Cardiac septum (tissue), 1 donor: ENCODE results near the gene LHX2. TPM values are rescaled to one million over a fixed set of nuclear protein-coding genes. Genes with fewer than 3 reads are reported as not detected.

Experiments used
- DNase-seq: peaks from one replicate; pipeline ENCODE4 v3.0.0-alpha.2; 2020; ENCODE audit warnings: low spot score
- intact Hi-C: fragments of 100-400 bp; cut with DNase I; formaldehyde crosslinking; loops from one replicate; pipeline ENCODE4 v1.14.0; 2022
- total RNA-seq: library from RNA; stranded (reverse); fragmentation: NEBNext Ultra II Directional; extraction: Animal tissue kit (Norgen Biotek cat#: 25700); gene quantifications from one replicate; pipeline ENCODE4 v1.2.1, GENCODE V29; 2021
- donor health status: DM: no; HTN: no; CAD: no.

The LHX2 gene
- total RNA-seq, 1 donor from 2014 or later = 0.19 TPM

DNA sequence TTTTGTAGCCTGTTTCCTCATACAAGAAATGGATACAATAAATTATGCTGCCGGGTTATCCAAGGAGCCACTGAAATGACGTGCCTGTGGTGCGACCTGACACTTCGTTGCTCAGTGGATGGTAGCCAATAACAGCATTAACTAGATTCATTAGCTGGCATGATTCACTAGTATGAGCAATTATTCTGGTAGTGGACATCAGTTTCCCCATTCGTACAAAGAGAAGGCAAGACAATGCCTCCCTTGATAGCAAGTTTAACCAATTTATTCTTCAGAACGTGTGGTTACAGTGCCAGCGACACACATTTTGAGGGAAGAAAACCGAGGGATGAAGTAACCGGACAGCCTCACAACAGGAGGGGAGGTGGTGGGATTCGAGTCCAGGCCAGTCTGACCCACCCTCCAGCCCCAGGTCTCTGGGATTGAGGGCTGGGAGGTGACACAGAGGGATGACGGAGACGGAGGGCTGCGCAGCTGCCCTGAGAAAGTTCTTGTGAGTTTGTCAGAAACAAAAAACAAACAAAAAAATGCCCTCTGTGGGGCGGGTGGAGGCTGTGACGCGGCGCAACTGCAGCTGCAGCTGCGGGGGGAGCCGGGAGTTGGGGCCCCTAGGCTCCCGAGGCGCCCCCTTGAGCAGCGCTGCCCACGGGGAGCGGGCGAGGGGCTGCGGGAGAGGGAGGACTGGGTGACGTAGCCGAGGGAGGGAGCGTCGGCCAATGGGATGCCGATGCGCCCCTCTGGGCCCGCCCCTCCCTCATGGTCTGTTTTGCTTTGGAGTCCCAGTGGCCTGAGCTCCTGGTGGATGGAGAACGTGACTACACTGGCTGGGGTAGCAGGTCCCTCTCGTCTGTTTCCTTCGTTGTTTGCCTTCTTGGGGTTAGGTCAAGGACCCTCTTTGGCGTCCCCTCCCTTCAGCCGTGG is 10.9 kb downstream of the LHX2 start:
- DNase-seq = no peak
- intact Hi-C loops = no loop called here

DNA sequence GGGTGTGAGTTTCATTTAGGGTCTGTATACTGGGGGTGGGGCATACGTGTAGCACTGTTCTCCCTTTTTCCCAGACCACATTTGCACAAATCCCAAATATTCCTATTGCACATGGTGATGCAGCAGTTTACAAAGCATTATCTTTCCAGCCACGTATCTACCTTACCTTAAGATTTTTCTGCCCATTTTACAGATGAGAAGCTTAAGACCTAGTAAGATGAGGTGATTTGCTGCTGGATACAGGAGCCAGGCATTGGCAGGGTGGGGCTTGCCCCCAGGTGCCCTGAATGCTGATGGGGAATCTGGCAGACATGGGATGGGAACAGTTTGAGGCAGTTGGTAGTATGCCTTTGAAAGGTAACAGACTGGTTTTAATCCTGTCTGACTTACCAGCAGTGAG is 12.5 kb downstream of the LHX2 start:
- DNase-seq = no peak
- intact Hi-C loops = no loop called here

DNA sequence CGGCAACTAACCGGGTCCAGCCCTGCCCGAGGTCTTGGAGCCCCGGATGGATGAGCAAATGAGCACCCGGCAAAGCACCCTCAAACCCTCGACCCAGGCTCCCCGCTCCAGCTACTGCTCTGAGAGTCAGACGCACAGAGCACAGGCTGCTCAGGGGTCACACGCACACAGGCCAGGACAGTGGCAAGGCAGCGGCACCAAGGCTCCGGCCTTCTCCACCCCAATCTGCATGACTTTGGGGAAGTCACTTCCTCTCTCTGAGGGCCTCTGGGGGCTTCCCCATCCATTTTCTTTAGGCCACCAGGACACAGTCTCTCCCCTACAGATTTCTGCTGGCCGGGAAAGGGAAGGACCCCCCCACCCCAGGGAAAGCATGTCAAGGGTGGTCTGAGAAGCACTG is 18.0 kb downstream of the LHX2 start:
- intact Hi-C loops = no loop called here
- DNase-seq = no peak

DNA sequence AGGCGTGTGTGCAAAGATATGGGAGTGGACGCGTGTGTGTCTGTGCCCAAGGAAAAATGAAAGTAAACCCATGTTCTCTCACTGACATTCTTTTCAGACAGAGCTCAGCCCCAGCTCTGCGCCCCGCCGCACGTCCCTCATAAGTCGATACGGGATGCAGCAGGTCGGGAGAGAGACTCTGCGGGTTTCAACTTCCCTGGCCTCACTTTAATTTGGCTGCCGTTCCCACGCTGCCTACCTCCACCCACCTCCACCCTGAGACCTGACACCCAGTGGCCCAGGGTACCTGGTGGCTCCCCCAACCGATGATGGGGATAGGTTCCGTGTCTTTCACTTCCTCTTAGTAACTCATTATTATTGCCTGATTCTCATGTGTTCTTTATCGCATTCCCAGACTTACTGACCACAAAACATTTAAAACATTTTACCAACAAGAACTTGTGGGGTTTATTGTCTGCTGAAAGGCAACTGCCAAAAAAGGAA is 19.4 kb downstream of the LHX2 start:
- DNase-seq = no peak
- intact Hi-C loops = no loop called here

- intact Hi-C loops = no loop called here
- no peak for DNase-seq
These were observed 20.7 kb downstream of the LHX2 start for GRCh38 chr9:124032247-124032646.

DNA sequence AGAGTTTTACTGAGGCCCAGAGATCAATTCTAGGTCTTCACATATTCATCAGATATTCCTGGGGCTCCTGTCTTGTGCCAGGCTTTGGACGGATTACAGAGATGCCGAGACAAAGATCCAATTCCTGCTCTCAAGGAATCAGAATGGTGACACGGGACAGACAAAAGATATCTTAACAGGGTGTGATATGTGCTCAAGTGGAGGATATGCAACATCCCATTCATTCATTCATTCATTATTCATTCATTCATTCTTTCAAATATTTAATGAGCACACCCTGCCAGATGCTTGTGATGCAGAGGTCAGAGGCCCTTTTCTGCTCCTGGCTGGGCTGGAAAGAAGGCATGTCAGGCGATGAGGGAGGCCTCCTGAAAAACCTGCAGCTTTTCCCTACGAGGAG is 21.8 kb downstream of the LHX2 start:
- DNase-seq = no peak
- intact Hi-C loops = no loop called here

DNA sequence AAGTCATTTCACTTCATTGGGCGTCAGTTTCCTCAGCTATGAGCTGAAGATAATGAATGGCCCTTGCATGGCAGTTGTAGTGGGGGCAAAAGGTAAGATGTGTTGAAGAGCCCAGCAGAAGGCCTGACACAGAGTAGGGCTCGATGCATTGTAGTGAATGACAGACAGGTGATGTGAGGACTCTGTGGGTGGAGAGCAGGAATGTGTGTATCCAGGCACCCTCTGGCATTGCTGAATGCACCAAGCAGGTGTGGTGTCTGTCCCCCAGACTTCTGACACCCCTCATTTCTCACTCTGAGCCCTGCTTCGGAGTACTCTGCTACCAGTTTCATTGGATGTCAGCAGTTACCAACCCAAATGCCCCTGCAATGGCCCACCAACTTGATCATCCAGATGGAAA is 22.4 kb downstream of the LHX2 start:
- DNase-seq = no peak
- intact Hi-C loops = no loop called here

- DNase-seq = no peak
- intact Hi-C loops = no loop called here
These were observed 23.6 kb downstream of the LHX2 start for GRCh38 chr9:124035001-124035650.

- intact Hi-C loops = no loop called here
- no peak for DNase-seq
These were observed 25.0 kb downstream of the LHX2 start for GRCh38 chr9:124036578-124036977.

DNA sequence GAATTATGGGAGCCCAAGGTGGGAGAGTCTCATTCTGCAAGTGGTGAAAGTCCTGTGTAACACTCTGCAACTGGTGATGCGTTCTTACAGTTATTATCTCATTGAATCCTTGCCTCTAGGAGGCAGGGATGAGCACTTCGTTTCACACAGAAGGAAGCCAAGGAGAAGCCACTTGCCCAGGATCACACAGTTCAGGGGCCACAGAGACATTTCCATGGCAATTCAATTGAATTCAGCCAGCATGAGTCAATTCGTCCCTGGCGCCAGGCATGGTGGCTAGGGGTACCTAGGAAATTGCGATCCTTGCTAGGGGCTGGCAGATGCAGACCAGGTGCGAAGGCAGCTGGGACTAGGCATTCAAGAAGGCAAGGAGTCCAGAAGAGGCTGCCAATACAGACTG is 26.2 kb downstream of the LHX2 start:
- DNase-seq = no peak
- intact Hi-C loops = no loop called here

- intact Hi-C loops = no loop called here
- no peak for DNase-seq
These were observed 26.7 kb downstream of the LHX2 start for GRCh38 chr9:124038239-124038638.

DNA sequence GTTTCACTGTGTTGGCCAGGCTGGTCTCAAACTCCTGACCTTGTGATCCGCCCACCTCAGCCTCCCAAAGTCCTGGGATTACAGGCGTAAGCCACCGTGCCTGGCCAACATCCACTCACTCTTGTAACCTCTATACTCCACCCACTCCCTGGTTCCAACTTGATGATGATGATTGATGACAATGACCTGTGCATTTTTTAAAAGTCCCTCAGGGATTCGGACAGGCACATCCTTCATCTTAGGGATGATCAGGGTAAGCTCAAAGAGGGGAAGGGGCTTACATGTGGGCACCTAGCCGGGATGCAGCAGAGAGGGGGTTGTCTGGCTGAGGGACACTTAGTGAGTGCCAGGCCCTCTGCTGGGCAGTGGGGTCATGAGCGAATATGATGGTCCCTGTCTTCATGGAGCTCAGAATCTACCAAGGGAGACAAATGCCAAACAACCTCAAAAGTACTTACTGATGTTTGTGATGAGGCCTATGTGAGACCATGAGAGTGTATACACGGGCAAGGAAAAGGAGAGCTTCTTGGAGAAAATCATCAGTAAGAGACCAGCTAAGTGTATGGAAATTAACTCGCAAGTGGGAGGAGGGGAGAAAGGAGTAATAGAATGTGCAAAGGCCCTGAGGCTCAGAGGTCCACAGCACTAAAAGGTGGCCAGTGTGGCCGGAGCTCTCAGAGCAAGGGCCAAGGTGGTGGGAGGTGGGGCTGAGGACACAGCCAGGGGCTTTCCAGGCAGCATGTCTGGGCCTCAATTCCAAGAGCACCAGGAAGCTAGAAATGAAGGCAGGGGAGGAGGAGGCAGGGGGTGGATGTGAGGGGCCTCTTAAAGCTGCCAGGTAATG is 27.4 kb downstream of the LHX2 start:
- no peak for DNase-seq
- intact Hi-C loops = no loop called here

DNA sequence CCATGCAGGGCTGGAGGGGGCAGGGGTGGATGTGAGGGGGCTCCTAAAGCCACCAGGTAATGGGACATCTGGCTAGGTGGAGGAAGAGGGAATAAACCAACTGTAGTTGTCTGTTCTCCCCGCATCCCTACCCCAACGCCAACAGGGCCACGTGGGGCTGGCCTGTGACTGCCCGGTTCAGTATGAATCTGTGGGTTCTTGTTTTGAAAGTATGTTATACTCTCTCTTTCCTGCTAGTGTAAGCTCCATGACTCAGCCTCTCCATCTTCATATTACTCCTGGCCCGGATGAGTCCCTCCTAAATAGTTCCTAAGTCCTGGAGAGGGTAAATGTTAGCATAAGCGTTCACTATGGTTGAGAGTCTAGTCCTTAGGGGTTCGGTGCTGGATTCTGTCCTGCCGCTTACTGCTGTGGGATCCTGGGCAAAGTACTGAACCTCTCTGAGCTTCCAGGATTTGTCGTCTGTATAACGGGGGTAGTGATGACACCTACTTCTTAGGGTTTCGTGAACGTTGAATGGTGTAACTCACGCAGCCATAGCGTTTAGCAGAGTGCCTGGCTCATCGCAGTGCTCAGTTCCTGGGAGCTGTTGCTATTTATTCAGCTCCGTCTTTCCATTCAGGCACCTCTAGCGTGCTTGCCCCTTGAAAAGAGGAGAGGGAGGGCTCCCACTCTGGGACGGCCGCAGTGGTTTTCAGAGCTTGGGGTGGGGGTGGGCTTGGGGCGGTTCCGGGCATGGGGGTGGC is 28.8 kb downstream of the LHX2 start:
- intact Hi-C loops = loop anchor here (2.0 to 10.0 kb wide), 3 partner anchors 316 to 638 kb away; no protein-coding TSS in a partner anchor
- DNase-seq = no peak

GRCh38 chr9:124040935-124041816 is 29.6 kb downstream of the LHX2 start:
- DNase-seq = no peak

DNA sequence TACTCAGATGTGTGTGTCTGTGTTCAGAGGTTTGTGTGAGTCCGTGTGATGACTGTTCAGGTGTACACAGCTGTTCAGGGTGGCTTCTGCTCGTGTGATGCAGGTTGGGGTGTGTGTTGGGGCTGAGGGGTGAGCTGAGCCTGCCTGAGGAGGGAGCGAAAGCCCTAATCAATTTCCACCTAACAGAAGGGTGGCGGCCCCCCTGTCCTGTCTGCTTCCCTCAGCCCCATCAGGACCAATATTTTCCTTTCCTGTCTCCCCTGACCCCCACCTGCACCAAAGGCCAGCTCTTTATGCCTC is 30.2 kb downstream of the LHX2 start:
- DNase-seq = no peak

More at GRCh38 chr9:124040935-124041816, 29.6 kb downstream of the LHX2 start:
- intact Hi-C loops = loop anchor here (2.0 to 10.0 kb wide), 3 partner anchors 316 to 638 kb away; no protein-coding TSS in a partner anchor

DNA sequence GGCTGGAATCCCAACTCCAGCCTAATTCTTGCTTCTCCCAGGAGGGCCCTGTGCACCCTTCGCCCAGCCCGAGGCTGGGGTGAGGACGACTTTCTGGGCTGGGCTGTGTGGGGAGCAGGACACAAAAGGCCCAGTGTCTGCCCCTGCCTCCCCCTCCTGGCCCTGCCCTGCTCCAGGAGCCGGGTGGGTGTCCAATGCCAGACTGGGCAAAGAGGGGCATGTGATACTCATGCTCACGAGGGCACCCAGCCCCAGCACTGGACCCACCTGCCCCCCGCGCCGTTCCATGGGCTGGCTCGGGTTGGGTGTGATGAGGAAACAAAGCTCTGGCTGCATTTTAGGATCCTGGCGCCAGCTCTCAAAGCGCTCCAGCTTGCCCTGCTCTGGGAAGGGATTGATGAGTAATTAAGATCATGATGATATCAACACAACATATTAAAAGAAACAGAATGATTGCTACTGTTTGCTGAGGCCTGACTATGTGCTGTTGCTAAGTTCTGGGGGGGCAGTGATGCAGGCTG is 30.7 kb downstream of the LHX2 start:
- no peak for DNase-seq
- intact Hi-C loops = loop anchor here (10.0 kb wide), 1 partner anchor 317 kb away; no protein-coding TSS in a partner anchor

More for the DNA sequence above, 30.2 kb downstream of the LHX2 start:
- intact Hi-C loops = loop anchor here (2.0 to 10.0 kb wide), 3 partner anchors 317 to 639 kb away; no protein-coding TSS in a partner anchor

GRCh38 chr9:124044448-124044847 is 32.9 kb downstream of the LHX2 start:
- intact Hi-C loops = loop anchor here (10.0 kb wide), 1 partner anchor 320 kb away; no protein-coding TSS in a partner anchor

More at GRCh38 chr9:124044448-124044847, 32.9 kb downstream of the LHX2 start:
- DNase-seq = no peak
